GM12878 (cell line): Measurements from ENCODE around the gene NKX2-2. TPM values are rescaled to one million over a fixed set of nuclear protein-coding genes. Genes with fewer than 3 reads are reported as not detected.

Source experiments
- ATAC-seq: fragments of 200-7000 bp; cut with Tn5 transposase; 3 replicates; pipeline ENCODE4 v1.9.1; 2020; ENCODE audit warnings: mild to moderate bottlenecking, moderate library complexity
- BruUV-seq: library from RNA; stranded (reverse); fragments of 400-500 nt; replicated peaks from 2 replicates; lab custom pipeline; 2021; lab: Mats Ljungman, UMichigan
- CTCF ChIA-PET: fragments of 300-600 bp; sonication (Branson Sonifier 250); formaldehyde crosslinking; extraction: SDS; loops from one replicate; lab custom pipeline; 2021; ENCODE audit warnings: inconsistent platforms; lab: Yijun Ruan, JAX
- POLR2A ChIA-PET: fragments of 350-600 bp; formaldehyde crosslinking; extraction: SDS; loops from one replicate; lab custom pipeline; 2021; ENCODE audit warnings: inconsistent platforms; lab: Charles Lee
- RAD21 ChIA-PET: fragments of 300-600 bp; sonication (Branson Sonifier 250); formaldehyde crosslinking; loops from one replicate; lab custom pipeline; 2023; ENCODE audit warnings: antibody characterized with exemption; ENCODE audit not compliant: unreplicated experiment; lab: Charles Lee
- SMC1A ChIA-PET: fragments of 300-600 bp; sonication (Branson Sonifier 250); formaldehyde crosslinking; loops from one replicate; lab custom pipeline; 2023; ENCODE audit not compliant: unreplicated experiment, uncharacterized antibody; lab: Charles Lee
- DNase-seq: peaks from one replicate; pipeline ENCODE4 v3.0.0-alpha.2; 2011; ENCODE audit warnings: low read depth, low spot score
- FAIRE-seq: peaks from 3 replicates; lab custom pipeline; 2011; peaks lifted over from hg19 to GRCh38; lab: Jason Lieb, UNC
- H2AFZ ChIP-seq: 2 replicates; pipeline ENCODE4 v1.6.0; 2011; ENCODE audit warnings: low read depth, low read length, control low read depth; ENCODE audit not compliant: control insufficient read depth
- H3K27ac ChIP-seq: 2 replicates; pipeline ENCODE4 v1.5.1; 2011; ENCODE audit warnings: control low read depth; ENCODE audit not compliant: control insufficient read depth, insufficient read depth
- H3K27me3 ChIP-seq, 2 experiments: replicated peaks in 1 of 2; 2 replicates each; pipeline versions ENCODE4 v1.6.0 to v1.6.1; 2011; ENCODE audit warnings: low read length in 1 of 2; ENCODE audit not compliant: control insufficient read depth in 2 of 2, insufficient read depth in 2 of 2
- H3K36me3 ChIP-seq, 2 experiments: 2 replicates each; pipeline ENCODE4 v1.5.1; 2011; ENCODE audit warnings: low read length in 1 of 2; ENCODE audit not compliant: control insufficient read depth in 2 of 2, insufficient read depth in 2 of 2
- H3K4me1 ChIP-seq: 2 replicates; pipeline ENCODE4 v1.6.1; 2011; ENCODE audit warnings: mild to moderate bottlenecking, low read length, moderate library complexity, mixed read lengths; ENCODE audit not compliant: control insufficient read depth, insufficient read depth
- H3K4me2 ChIP-seq: 2 replicates; pipeline ENCODE4 v1.6.0; 2011; ENCODE audit warnings: control low read depth; ENCODE audit not compliant: control insufficient read depth, insufficient read depth
- H3K4me3 ChIP-seq: fragments of 200-600 bp; sonication (generic); 2 replicates; pipeline ENCODE4 v1.5.1; 2016
- H3K79me2 ChIP-seq: 2 replicates; pipeline ENCODE4 v1.6.0; 2011; ENCODE audit warnings: low read length; ENCODE audit not compliant: control insufficient read depth, insufficient read depth
- H3K9ac ChIP-seq: 2 replicates; pipeline ENCODE4 v1.8.0; 2011; ENCODE audit warnings: low read length, control low read depth, mixed read lengths; ENCODE audit not compliant: control insufficient read depth, insufficient read depth
- H3K9me3 ChIP-seq: replicated peaks from 3 replicates; pipeline ENCODE4 v1.5.1; 2011; ENCODE audit warnings: mild to moderate bottlenecking, low read length; ENCODE audit not compliant: control insufficient read depth, insufficient read depth
- H4K20me1 ChIP-seq: 2 replicates; pipeline ENCODE4 v1.6.0; 2011; ENCODE audit not compliant: control insufficient read depth, insufficient read depth
- ASH2L ChIP-seq: fragments of 300-600, 200-600 bp; sonication (generic); IDR thresholded peaks from 2 replicates; pipeline ENCODE4 v1.6.1; 2017; ENCODE audit warnings: low read depth, mild to moderate bottlenecking, borderline replicate concordance
- ATF2 ChIP-seq: IDR thresholded peaks from 2 replicates; pipeline ENCODE4 v1.6.1; 2012; ENCODE audit warnings: low read length, inconsistent platforms
- BCL3 ChIP-seq: IDR thresholded peaks from 2 replicates; pipeline ENCODE4 v1.6.1; 2011; ENCODE audit warnings: borderline replicate concordance, low read depth, mild to moderate bottlenecking, moderate library complexity, low read length; ENCODE audit not compliant: insufficient read depth, poor library complexity, severe bottlenecking
- CEBPB ChIP-seq, 2 experiments: fragments of 150-350 bp in 1 of 2; IDR thresholded peaks; 2 replicates each; pipeline ENCODE4 v1.6.1; 2012 to 2014; ENCODE audit warnings: low read depth in 2 of 2, low read length in 2 of 2, borderline replicate concordance in 1 of 2, inconsistent platforms in 1 of 2
- CREM ChIP-seq: IDR thresholded peaks from 2 replicates; pipeline ENCODE4 v1.6.1; 2014; ENCODE audit warnings: antibody characterized with exemption, low read depth
- EP300 ChIP-seq, 2 experiments: fragments of 150-350 bp in 1 of 2; IDR thresholded peaks; 2 replicates each; pipeline ENCODE4 v1.6.1; 2011 to 2012; ENCODE audit warnings: low read depth in 2 of 2, low read length in 2 of 2, borderline replicate concordance in 1 of 2, improper control_type of control experiment in 1 of 2, inconsistent platforms in 1 of 2; ENCODE audit not compliant: control insufficient read depth in 1 of 2
- NBN ChIP-seq: fragments of 450-650 bp; IDR thresholded peaks from 2 replicates; pipeline ENCODE4 v1.6.1; 2016
- NR2C1 ChIP-seq: fragments of 450-650 bp; IDR thresholded peaks from 2 replicates; pipeline ENCODE4 v1.6.1; 2017; ENCODE audit warnings: antibody characterized with exemption, mild to moderate bottlenecking, moderate library complexity
- POLR2AphosphoS5 ChIP-seq: IDR thresholded peaks from 2 replicates; pipeline ENCODE4 v1.6.1; 2011; ENCODE audit warnings: mild to moderate bottlenecking, low read length, inconsistent platforms
- WGBS: methylation state at CpG from one replicate; pipeline ENCODE4 v1.1.6; 2016; ENCODE audit warnings: low lambda C conversion rate; ENCODE audit not compliant: insufficient replicate concordance, insufficient coverage; ENCODE audit errors: missing lambda C conversion rate; 5-methylcytosine and 5-hydroxymethylcytosine counted together
- in situ Hi-C: fragments of 300-500 bp; cut with MboI; formaldehyde crosslinking; loops from 9 replicates; pipeline ENCODE4 v1.14.3; 2018; ENCODE audit warnings: mixed read lengths
- intact Hi-C: fragments of 100-400 bp; cut with micrococcal nuclease; formaldehyde crosslinking; loops from one replicate; pipeline ENCODE4 v1.14.2; 2022; ENCODE audit not compliant: unreplicated experiment
- polyA plus RNA-seq, 11 experiments: library from polyadenylated mRNA; depleted of rRNA in 4 of 11; unstranded in 6 of 11; stranded (reverse) in 5 of 11; fragments of >200 nt; fragmentation: Nextera tagmentation in 4 of 11; fragmentation: Illumina TruSeq in 1 of 11; extraction: Ambion mirVana in 4 of 11; extraction: Trizol in 1 of 11; gene quantifications; 1 replicate in 1 of 11; 2 replicates in 10 of 11; pipeline versions ENCODE4 v1.2.1 to v1.2.3, GENCODE V29; 2011 to 2016; ENCODE audit warnings: inconsistent platforms in 2 of 11, missing spikeins in 2 of 11, low read depth in 1 of 11
- total RNA-seq, 4 experiments: library from RNA; depleted of rRNA in 3 of 4; stranded (reverse); fragments of >200 nt in 3 of 4; fragmentation: Illumina TruSeq in 1 of 4; extraction: Trizol in 1 of 4; gene quantifications; 2 replicates each; pipeline versions ENCODE4 v1.2.1 to v1.2.3, GENCODE V29; 2013 to 2021

The NKX2-2 gene
- total and polyA plus RNA-seq, 10 of the 15 experiments (the other 5 are each of a cell fraction or from before 2014, with no cell fraction given), result not detected

- Histone ChIP-seq H2AFZ (no peak overlapping the region), H3K4me2 (no peak overlapping the region), H3K27ac (no peak overlapping the region), H3K36me3 (no peaks in the 10 kb centered on the region), H3K79me2 (no peaks in the 10 kb centered on the region), H3K4me1 (no peaks in the 10 kb centered on the region), H4K20me1 (no peaks in the 10 kb centered on the region; the same call in 1 of the 2 replicates), H3K27me3 (peaks cover 14 to 30% of the 10 kb centered on the region in 2 experiments), H3K9ac (no peak overlapping the region), H3K9me3 (no peaks in the 10 kb centered on the region), H3K4me3 (no peak overlapping the region)
- intact Hi-C loops (no loop called here), in situ Hi-C loops (loop anchor here (10.0 kb wide), 1 partner anchor 54 kb away; no protein-coding TSS in a partner anchor)
- ChIA-PET SMC1A (interaction anchor here (1.2 kb wide), 1 partner anchor 9 kb away, joined by 3 read pairs; no protein-coding TSS in a partner anchor), CTCF (interaction anchor here (1.2 kb wide), 1 partner anchor 18 kb away, joined by 3 read pairs; no protein-coding TSS in a partner anchor), POLR2A (no interaction called here), RAD21 (interaction anchor here (1.1 kb wide), 1 partner anchor 54 kb away, joined by 3 read pairs; no protein-coding TSS in a partner anchor)
- no TSS peak for BruUV-seq
- TF ChIP-seq NBN (no peak), NR2C1 (no peak), BCL3 (no peak), CREM (no peak), ASH2L (no peak), EP300 (IDR thresholded peaks at IDR 0.05; ENCODE audit: borderline replicate concordance in 1 of 2, control insufficient read depth in 1 of 2, low read depth in 2 of 2, low read length in 2 of 2) (no peak), POLR2AphosphoS5 (no peak), CEBPB (IDR thresholded peaks at IDR 0.05; ENCODE audit: borderline replicate concordance in 1 of 2, low read depth in 2 of 2, low read length in 2 of 2) (no peak), ATF2 (no peak)
- ATAC-seq (no peak), DNase-seq (no peak), FAIRE-seq (no peak)
- 43% methylated on average over 53 of the region's 53 CpGs for WGBS
These were observed 7.1 kb upstream of the NKX2-2 start for GRCh38 chr20:21520702-21521595.
